WTC11 (cell line): Measurements from ENCODE around the gene CDH13. TPM values are rescaled to one million over a fixed set of nuclear protein-coding genes. Genes with fewer than 3 reads are reported as not detected.

Experiments used
- ATAC-seq: fragments of 200-7000 bp; cut with Tn5 transposase; 2 replicates; pipeline ENCODE4 v1.10.0; 2021; ENCODE audit warnings: mild to moderate bottlenecking, moderate library complexity
- CTCF ChIA-PET: fragments of 300-600 bp; sonication (Branson Sonifier 250); formaldehyde crosslinking; loops from one replicate; lab custom pipeline; 2021; ENCODE audit warnings: antibody characterized with exemption; lab: Charles Lee
- POLR2A ChIA-PET: fragments of 350-600 bp; sonication (Branson Sonifier 250); formaldehyde crosslinking; loops from one replicate; lab custom pipeline; 2021; ENCODE audit warnings: antibody characterized with exemption; lab: Charles Lee
- DNase-seq: peaks from one replicate; pipeline ENCODE4 v3.0.0; 2021; ENCODE audit warnings: low spot score
- H3K27ac Mint-ChIP-seq: 2 replicates; pipeline ENCODE4 v1.8.0; 2021; ENCODE audit warnings: mixed read lengths
- H3K27me3 Mint-ChIP-seq: 2 replicates; pipeline ENCODE4 v1.8.0; 2021; ENCODE audit warnings: low read depth, mild to moderate bottlenecking, moderate library complexity, mixed read lengths
- H3K36me3 Mint-ChIP-seq: 2 replicates; pipeline ENCODE4 v1.8.0; 2021; ENCODE audit warnings: mixed read lengths
- H3K4me1 Mint-ChIP-seq: 2 replicates; pipeline ENCODE4 v1.8.0; 2022; ENCODE audit warnings: mixed read lengths
- H3K4me3 Mint-ChIP-seq: 2 replicates; pipeline ENCODE4 v1.8.0; 2021; ENCODE audit warnings: mild to moderate bottlenecking, moderate library complexity, mixed read lengths
- H3K9me3 Mint-ChIP-seq: 2 replicates; pipeline ENCODE4 v1.8.0; 2021; ENCODE audit warnings: mixed read lengths
- CREB1 ChIP-seq: sonication (generic); formaldehyde crosslinking; IDR thresholded peaks from 2 replicates; pipeline ENCODE4 v1.8.0; 2023; ENCODE audit warnings: mild to moderate bottlenecking, missing genetic modification reagents
- CTCF ChIP-seq: fragments of 200-600 bp; IDR thresholded peaks from 2 replicates; pipeline ENCODE4 v1.8.0; 2022; ENCODE audit warnings: antibody characterized with exemption
- E2F5 ChIP-seq: sonication (generic); formaldehyde crosslinking; IDR thresholded peaks from 2 replicates; pipeline ENCODE4 v1.8.1; 2022; ENCODE audit warnings: mild to moderate bottlenecking, moderate library complexity, missing genetic modification reagents
- FOXJ3 ChIP-seq: sonication (generic); formaldehyde crosslinking; IDR thresholded peaks from 2 replicates; pipeline ENCODE4 v1.9.0; 2021; ENCODE audit warnings: missing genetic modification reagents, mild to moderate bottlenecking, borderline replicate concordance
- FOXP1 ChIP-seq: sonication (generic); formaldehyde crosslinking; IDR thresholded peaks from 2 replicates; pipeline ENCODE4 v1.8.0; 2022; ENCODE audit warnings: missing genetic modification reagents, mild to moderate bottlenecking, moderate library complexity, borderline replicate concordance
- NFYB ChIP-seq: sonication (generic); formaldehyde crosslinking; conservative IDR thresholded peaks from 2 replicates; pipeline ENCODE4 v1.8.0; 2022; ENCODE audit warnings: low read depth, missing genetic modification reagents
- NR3C1 ChIP-seq: sonication (generic); formaldehyde crosslinking; conservative IDR thresholded peaks from 2 replicates; pipeline ENCODE4 v1.8.1; 2023; ENCODE audit warnings: low read depth, mild to moderate bottlenecking, missing genetic modification reagents
- OVOL2 ChIP-seq: fragments of 250-450 bp; sonication (Bioruptor Pico); IDR thresholded peaks from 2 replicates; pipeline ENCODE4 v1.9.0; 2021; ENCODE audit warnings: mild to moderate bottlenecking, borderline replicate concordance
- RELA ChIP-seq: sonication (generic); formaldehyde crosslinking; IDR thresholded peaks from 2 replicates; pipeline ENCODE4 v1.8.1; 2022; ENCODE audit warnings: missing genetic modification reagents, mild to moderate bottlenecking, borderline replicate concordance
- SMAD4 ChIP-seq: sonication (generic); formaldehyde crosslinking; IDR thresholded peaks from 2 replicates; pipeline ENCODE4 v1.8.0; 2022; ENCODE audit warnings: mild to moderate bottlenecking, missing genetic modification reagents
- SOX15 ChIP-seq: fragments of 250-450 bp; sonication (Bioruptor Pico); IDR thresholded peaks from 2 replicates; pipeline ENCODE4 v1.9.0; 2021; ENCODE audit warnings: mild to moderate bottlenecking
- SP1 ChIP-seq: sonication (generic); formaldehyde crosslinking; conservative IDR thresholded peaks from 2 replicates; pipeline ENCODE4 v1.8.1; 2022; ENCODE audit warnings: missing genetic modification reagents
- ZBTB21 ChIP-seq: sonication (generic); formaldehyde crosslinking; IDR thresholded peaks from 2 replicates; pipeline ENCODE4 v1.8.1; 2023; ENCODE audit warnings: mild to moderate bottlenecking, missing genetic modification reagents, borderline replicate concordance
- ZMAT4 ChIP-seq: fragments of 250-450 bp; sonication (Bioruptor Pico); IDR thresholded peaks from 2 replicates; pipeline ENCODE4 v1.9.0; 2021; ENCODE audit warnings: mild to moderate bottlenecking
- ZNF396 ChIP-seq: fragments of 250-450 bp; sonication (Bioruptor Pico); IDR thresholded peaks from 2 replicates; pipeline ENCODE4 v1.8.0; 2021; ENCODE audit warnings: mild to moderate bottlenecking, moderate library complexity, borderline replicate concordance
- ZNF512 ChIP-seq: sonication (generic); formaldehyde crosslinking; IDR thresholded peaks from 2 replicates; pipeline ENCODE4 v1.8.1; 2022; ENCODE audit warnings: missing genetic modification reagents, borderline replicate concordance
- ZNF671 ChIP-seq: fragments of 250-450 bp; sonication (Bioruptor Pico); IDR thresholded peaks from 2 replicates; pipeline ENCODE4 v1.8.0; 2021; ENCODE audit warnings: mild to moderate bottlenecking
- total RNA-seq: library from RNA; stranded (reverse); gene quantifications from 3 replicates; pipeline ENCODE4 v1.2.3, GENCODE V29; 2021
- TF ChIP-seq, protein P1 (sequence below): sonication (generic); formaldehyde crosslinking; IDR thresholded peaks from 2 replicates; pipeline ENCODE4 v1.8.1; 2023; ENCODE audit warnings: mild to moderate bottlenecking, missing genetic modification reagents
- TF ChIP-seq, protein P2 (sequence below): sonication (generic); formaldehyde crosslinking; IDR thresholded peaks from 2 replicates; pipeline ENCODE4 v1.8.0; 2022; ENCODE audit warnings: mild to moderate bottlenecking, missing genetic modification reagents
- TF ChIP-seq, protein P3 (sequence below): sonication (generic); formaldehyde crosslinking; IDR thresholded peaks from 2 replicates; pipeline ENCODE4 v1.8.1; 2023; ENCODE audit warnings: mild to moderate bottlenecking, missing genetic modification reagents, moderate library complexity
- TF ChIP-seq, protein P4 (sequence below): sonication (generic); formaldehyde crosslinking; IDR thresholded peaks from 2 replicates; pipeline ENCODE4 v1.8.1; 2023; ENCODE audit warnings: mild to moderate bottlenecking, missing genetic modification reagents, borderline replicate concordance

The CDH13 gene
- total RNA-seq, 1 experiment from 2014 or later: 0.81 TPM

DNA sequence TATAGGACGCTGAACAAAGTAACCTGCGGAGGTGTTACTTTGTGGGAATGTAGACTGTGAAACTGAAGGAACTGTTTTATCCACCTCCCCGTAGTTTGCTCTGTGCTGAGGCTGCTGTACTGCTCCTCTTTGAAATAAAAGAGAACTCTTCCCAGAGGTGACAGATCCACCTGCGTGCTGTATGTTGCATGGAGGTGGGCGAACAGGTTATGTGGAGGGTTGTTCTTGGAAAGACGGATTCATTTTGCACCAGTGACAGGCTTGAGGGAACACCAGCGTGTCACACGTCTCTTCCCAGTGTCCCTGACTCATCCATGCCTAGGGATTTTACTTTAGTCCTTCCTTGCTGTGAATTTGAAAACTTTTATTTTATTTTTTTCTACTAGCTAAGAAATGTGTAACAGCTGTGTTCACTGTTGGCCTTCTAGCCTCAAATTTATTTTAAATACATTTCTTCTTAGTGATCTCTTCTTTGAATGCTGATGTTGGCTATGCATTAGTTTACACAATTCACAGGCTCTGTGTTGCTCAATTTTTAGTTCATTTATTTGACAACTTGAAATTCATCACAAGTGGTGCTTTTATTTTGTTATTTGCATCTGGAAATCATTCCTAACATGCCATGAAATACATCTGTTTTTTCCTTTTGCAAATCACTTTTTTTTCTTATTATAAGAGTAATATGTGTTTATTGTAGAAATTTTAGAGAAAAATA is 512.4 kb downstream of the CDH13 start:
- no peak for ATAC-seq
- no peaks in the 10 kb centered on the region for H3K36me3 Mint-ChIP-seq
- H3K4me1 Mint-ChIP-seq: 0 out of 2 replicates have a peak, but pooled peaks cover 5% of the 10 kb centered on the region
- peaks cover 8% of the 10 kb centered on the region for H3K9me3 Mint-ChIP-seq
- CTCF ChIA-PET: no interaction called here
- H3K4me3 Mint-ChIP-seq: no peak overlapping the region
- DNase-seq: no peak
- H3K27ac Mint-ChIP-seq: no peak overlapping the region
- POLR2A ChIA-PET: no interaction called here
- no peaks in the 10 kb centered on the region for H3K27me3 Mint-ChIP-seq
- TF ChIP-seq ZMAT4 (no peak), OVOL2 (CRISPR knock-in tag) (no peak), CREB1 (CRISPR knock-in tag) (no peak), FOXP1 (CRISPR knock-in tag) (no peak), SP1 (CRISPR knock-in tag) (no peak), ZNF512 (CRISPR knock-in tag) (no peak), ZBTB21 (CRISPR knock-in tag) (no peak), FOXJ3 (CRISPR knock-in tag) (no peak), CTCF (no peak), NFYB (CRISPR knock-in tag) (no peak), SOX15 (no peak), NR3C1 (CRISPR knock-in tag) (no peak), ZNF671 (CRISPR knock-in tag) (no peak), SMAD4 (CRISPR knock-in tag) (no peak), RELA (CRISPR knock-in tag) (no peak)
- TF ChIP-seq, protein P1, sequence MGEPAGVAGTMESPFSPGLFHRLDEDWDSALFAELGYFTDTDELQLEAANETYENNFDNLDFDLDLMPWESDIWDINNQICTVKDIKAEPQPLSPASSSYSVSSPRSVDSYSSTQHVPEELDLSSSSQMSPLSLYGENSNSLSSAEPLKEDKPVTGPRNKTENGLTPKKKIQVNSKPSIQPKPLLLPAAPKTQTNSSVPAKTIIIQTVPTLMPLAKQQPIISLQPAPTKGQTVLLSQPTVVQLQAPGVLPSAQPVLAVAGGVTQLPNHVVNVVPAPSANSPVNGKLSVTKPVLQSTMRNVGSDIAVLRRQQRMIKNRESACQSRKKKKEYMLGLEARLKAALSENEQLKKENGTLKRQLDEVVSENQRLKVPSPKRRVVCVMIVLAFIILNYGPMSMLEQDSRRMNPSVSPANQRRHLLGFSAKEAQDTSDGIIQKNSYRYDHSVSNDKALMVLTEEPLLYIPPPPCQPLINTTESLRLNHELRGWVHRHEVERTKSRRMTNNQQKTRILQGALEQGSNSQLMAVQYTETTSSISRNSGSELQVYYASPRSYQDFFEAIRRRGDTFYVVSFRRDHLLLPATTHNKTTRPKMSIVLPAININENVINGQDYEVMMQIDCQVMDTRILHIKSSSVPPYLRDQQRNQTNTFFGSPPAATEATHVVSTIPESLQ: no peak
- TF ChIP-seq, protein P2, sequence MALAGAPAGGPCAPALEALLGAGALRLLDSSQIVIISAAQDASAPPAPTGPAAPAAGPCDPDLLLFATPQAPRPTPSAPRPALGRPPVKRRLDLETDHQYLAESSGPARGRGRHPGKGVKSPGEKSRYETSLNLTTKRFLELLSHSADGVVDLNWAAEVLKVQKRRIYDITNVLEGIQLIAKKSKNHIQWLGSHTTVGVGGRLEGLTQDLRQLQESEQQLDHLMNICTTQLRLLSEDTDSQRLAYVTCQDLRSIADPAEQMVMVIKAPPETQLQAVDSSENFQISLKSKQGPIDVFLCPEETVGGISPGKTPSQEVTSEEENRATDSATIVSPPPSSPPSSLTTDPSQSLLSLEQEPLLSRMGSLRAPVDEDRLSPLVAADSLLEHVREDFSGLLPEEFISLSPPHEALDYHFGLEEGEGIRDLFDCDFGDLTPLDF (CRISPR knock-in tag): no peak
- TF ChIP-seq, protein P3, sequence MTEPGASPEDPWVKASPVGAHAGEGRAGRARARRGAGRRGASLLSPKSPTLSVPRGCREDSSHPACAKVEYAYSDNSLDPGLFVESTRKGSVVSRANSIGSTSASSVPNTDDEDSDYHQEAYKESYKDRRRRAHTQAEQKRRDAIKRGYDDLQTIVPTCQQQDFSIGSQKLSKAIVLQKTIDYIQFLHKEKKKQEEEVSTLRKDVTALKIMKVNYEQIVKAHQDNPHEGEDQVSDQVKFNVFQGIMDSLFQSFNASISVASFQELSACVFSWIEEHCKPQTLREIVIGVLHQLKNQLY (CRISPR knock-in tag): no peak

DNA sequence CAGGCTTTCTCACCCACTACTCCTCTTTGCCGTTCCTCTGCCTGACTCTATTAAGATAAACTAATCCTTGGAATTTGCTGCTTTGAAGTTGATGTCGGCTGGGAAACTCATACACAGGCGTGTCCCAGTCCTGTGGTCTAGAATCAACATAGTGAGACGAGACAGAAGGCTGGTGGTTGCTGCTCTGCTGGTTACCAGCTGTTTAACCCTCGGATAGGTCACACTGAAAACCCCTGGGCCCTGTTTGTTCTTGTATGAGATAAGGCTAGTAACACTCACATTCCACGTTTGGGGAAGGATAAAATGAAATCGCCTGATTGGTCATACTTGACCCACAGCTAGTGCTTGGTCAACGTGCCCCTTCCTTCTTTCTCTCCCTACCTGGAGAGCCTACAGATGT is 517.0 kb downstream of the CDH13 start:
- Mint-ChIP-seq H3K36me3 (no peaks in the 10 kb centered on the region), H3K4me3 (no peak overlapping the region), H3K27me3 (no peaks in the 10 kb centered on the region), H3K9me3 (peaks cover 8% of the 10 kb centered on the region), H3K4me1 (no peaks in the 10 kb centered on the region), H3K27ac (no peak overlapping the region)
- no peak for DNase-seq
- no peak; the same call in 1 of the 2 replicates for ATAC-seq
- POLR2A ChIA-PET: no interaction called here
- CTCF ChIA-PET: no interaction called here
- TF ChIP-seq, protein P2 (CRISPR knock-in tag): no peak
- TF ChIP-seq NR3C1 (CRISPR knock-in tag) (no peak), E2F5 (no peak), ZNF396 (CRISPR knock-in tag) (no peak)
- TF ChIP-seq, protein P4, sequence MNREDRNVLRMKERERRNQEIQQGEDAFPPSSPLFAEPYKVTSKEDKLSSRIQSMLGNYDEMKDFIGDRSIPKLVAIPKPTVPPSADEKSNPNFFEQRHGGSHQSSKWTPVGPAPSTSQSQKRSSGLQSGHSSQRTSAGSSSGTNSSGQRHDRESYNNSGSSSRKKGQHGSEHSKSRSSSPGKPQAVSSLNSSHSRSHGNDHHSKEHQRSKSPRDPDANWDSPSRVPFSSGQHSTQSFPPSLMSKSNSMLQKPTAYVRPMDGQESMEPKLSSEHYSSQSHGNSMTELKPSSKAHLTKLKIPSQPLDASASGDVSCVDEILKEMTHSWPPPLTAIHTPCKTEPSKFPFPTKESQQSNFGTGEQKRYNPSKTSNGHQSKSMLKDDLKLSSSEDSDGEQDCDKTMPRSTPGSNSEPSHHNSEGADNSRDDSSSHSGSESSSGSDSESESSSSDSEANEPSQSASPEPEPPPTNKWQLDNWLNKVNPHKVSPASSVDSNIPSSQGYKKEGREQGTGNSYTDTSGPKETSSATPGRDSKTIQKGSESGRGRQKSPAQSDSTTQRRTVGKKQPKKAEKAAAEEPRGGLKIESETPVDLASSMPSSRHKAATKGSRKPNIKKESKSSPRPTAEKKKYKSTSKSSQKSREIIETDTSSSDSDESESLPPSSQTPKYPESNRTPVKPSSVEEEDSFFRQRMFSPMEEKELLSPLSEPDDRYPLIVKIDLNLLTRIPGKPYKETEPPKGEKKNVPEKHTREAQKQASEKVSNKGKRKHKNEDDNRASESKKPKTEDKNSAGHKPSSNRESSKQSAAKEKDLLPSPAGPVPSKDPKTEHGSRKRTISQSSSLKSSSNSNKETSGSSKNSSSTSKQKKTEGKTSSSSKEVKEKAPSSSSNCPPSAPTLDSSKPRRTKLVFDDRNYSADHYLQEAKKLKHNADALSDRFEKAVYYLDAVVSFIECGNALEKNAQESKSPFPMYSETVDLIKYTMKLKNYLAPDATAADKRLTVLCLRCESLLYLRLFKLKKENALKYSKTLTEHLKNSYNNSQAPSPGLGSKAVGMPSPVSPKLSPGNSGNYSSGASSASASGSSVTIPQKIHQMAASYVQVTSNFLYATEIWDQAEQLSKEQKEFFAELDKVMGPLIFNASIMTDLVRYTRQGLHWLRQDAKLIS (CRISPR knock-in tag): no peak
